Activated B cell treated with CpG ODN at 0.5 μM for 24 hours (primary cell): ENCODE results near the gene CINP. TPM values are rescaled to one million over a fixed set of nuclear protein-coding genes. Genes with fewer than 3 reads are reported as not detected.
"Not testable (repeated sequence)": the region's sequence is repeated elsewhere in the genome, so short reads cannot be mapped to it uniquely, and the experiment has no call there.

Experiments used
- ATAC-seq: fragments of 200-7000 bp; cut with Tn5 transposase; one replicate; pipeline ENCODE4 v1.10.0; 2021; ENCODE audit warnings: low read depth, mild to moderate bottlenecking, moderate library complexity
- CTCF ChIA-PET: fragments of 350-600 bp; sonication (Branson Sonifier 250); formaldehyde crosslinking; loops from one replicate; lab custom pipeline; 2021; ENCODE audit warnings: antibody characterized with exemption; lab: Charles Lee
- POLR2A ChIA-PET: fragments of 350-600 bp; sonication (Branson Sonifier 250); formaldehyde crosslinking; loops from one replicate; lab custom pipeline; 2021; ENCODE audit warnings: antibody characterized with exemption; lab: Charles Lee
- DNase-seq: peaks from one replicate; pipeline ENCODE4 v3.0.0; 2022
- H3K27ac Mint-ChIP-seq: one replicate; pipeline ENCODE4 v1.8.0; 2020; ENCODE audit warnings: mixed read lengths
- H3K27me3 Mint-ChIP-seq: one replicate; pipeline ENCODE4 v1.8.0; 2021; ENCODE audit warnings: mixed read lengths
- H3K36me3 Mint-ChIP-seq: one replicate; pipeline ENCODE4 v1.8.0; 2021; ENCODE audit warnings: low read depth, mixed read lengths
- H3K4me1 Mint-ChIP-seq: one replicate; pipeline ENCODE4 v1.8.0; 2021; ENCODE audit warnings: mixed read lengths
- H3K4me3 Mint-ChIP-seq: one replicate; pipeline ENCODE4 v1.8.0; 2020; ENCODE audit warnings: mild to moderate bottlenecking, mixed read lengths
- H3K9me3 Mint-ChIP-seq: one replicate; pipeline ENCODE4 v1.8.0; 2020; ENCODE audit warnings: mixed read lengths
- intact Hi-C: fragments of 100-400 bp; cut with micrococcal nuclease; formaldehyde crosslinking; loops from one replicate; pipeline ENCODE4 v1.15.1; 2024
- total RNA-seq: library from RNA; stranded (reverse); gene quantifications from 2 replicates; pipeline ENCODE4 v1.2.3, GENCODE V29; 2022
- TF ChIP-seq, protein P1 (sequence below): fragments of 200-600 bp; IDR thresholded peaks from one replicate; pipeline ENCODE4 v1.8.0; 2022; ENCODE audit warnings: antibody characterized with exemption, mild to moderate bottlenecking

CINP gene
- total RNA-seq, 1 donor from 2014 or later = 57.5 TPM

DNA sequence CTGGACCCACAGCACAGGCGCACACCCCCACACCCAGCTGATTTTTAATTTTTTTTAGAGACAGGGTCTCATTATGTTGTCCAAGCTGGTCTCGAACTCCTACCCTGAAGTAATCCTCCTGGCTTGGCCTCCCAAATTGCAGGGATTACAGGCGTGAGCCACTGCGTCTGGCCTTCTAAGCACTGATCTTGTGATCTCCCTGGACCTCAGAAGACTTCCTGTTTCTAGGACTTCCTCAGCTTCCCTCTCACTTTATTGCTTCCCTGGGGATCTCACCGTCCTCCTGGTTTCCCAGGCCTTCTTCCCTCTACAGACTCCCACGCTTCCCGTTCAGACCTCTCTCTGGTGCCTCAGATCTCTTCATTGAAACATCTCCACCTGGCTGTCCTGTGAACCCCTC lies 29.3 kb downstream of the CINP start:
- Mint-ChIP-seq H3K4me3 (no peak overlapping the region), H3K27me3 (no peaks in the 10 kb centered on the region), H3K36me3 (peaks cover 33% of the 10 kb centered on the region), H3K27ac (no peak overlapping the region), H3K9me3 (no peaks in the 10 kb centered on the region), H3K4me1 (no peaks in the 10 kb centered on the region)
- DNase-seq (no peak), ATAC-seq (no peak)
- ChIA-PET POLR2A (no interaction called here), CTCF (interaction anchor here (1.1 kb wide), 1 partner anchor 19 kb away, joined by 3 read pairs; no protein-coding TSS in a partner anchor)
- TF ChIP-seq, protein P1, sequence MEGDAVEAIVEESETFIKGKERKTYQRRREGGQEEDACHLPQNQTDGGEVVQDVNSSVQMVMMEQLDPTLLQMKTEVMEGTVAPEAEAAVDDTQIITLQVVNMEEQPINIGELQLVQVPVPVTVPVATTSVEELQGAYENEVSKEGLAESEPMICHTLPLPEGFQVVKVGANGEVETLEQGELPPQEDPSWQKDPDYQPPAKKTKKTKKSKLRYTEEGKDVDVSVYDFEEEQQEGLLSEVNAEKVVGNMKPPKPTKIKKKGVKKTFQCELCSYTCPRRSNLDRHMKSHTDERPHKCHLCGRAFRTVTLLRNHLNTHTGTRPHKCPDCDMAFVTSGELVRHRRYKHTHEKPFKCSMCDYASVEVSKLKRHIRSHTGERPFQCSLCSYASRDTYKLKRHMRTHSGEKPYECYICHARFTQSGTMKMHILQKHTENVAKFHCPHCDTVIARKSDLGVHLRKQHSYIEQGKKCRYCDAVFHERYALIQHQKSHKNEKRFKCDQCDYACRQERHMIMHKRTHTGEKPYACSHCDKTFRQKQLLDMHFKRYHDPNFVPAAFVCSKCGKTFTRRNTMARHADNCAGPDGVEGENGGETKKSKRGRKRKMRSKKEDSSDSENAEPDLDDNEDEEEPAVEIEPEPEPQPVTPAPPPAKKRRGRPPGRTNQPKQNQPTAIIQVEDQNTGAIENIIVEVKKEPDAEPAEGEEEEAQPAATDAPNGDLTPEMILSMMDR = no peak
- intact Hi-C loops = no loop called here

DNA sequence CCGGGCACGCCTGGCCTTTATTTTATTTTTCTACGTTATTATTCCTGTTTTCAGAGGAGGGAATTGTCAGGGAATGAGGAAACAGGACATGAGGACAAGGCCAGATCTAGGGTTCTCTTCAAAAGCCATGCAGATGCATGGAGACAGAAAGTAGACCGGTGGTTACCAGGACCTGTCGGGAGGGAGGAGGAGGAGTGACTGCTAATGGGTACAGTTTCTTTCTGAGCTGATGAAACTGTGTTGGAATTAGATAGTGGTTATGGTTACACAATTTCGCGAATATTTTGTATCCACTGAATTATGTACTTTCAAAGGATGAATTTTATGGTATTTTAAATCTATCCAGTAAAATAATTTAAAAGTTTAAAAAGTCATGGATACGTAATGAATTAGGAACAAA lies 31.9 kb downstream of the CINP start:
- no peaks in the 10 kb centered on the region for H3K27me3 Mint-ChIP-seq
- intact Hi-C loops = no loop called here
- ATAC-seq = no peak
- no peak for DNase-seq
- CTCF ChIA-PET = no interaction called here
- no peak overlapping the region for H3K4me3 Mint-ChIP-seq
- no peaks in the 10 kb centered on the region for H3K9me3 Mint-ChIP-seq
- H3K36me3 Mint-ChIP-seq = peaks cover 29% of the 10 kb centered on the region
- TF ChIP-seq, protein P1 = no peak
- no peaks in the 10 kb centered on the region for H3K4me1 Mint-ChIP-seq
- POLR2A ChIA-PET = interaction anchor here (0.7 kb wide), 1 partner anchor 202 kb away, joined by 5 read pairs; no protein-coding TSS in a partner anchor
- H3K27ac Mint-ChIP-seq = no peak overlapping the region

DNA sequence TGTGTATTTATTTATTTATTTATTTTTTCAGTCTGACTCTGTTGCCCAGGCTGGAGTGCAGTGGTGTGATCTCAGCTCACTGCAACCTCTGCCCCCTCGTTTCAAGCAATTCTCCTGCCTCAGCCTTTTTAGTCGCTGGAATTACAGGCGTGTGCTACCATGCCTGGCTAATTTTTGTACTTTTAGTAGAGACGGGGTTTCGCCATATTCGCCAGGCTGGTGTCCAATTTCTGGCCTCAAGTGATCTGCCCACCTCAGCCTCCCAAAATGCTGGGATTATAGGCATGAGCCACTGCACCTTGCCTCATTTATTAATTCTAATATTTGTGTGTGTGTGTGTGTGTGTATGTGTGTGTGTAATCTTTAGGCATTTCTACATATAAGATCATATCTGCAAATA lies 33.3 kb downstream of the CINP start:
- POLR2A ChIA-PET, DNase-seq, H3K4me1 Mint-ChIP-seq, ATAC-seq, H3K4me3 Mint-ChIP-seq, H3K9me3 Mint-ChIP-seq, CTCF ChIA-PET, H3K27me3 Mint-ChIP-seq, intact Hi-C loops, H3K27ac Mint-ChIP-seq: not testable (repeated sequence)
- H3K36me3 Mint-ChIP-seq = peaks cover 22% of the 10 kb centered on the region

DNA sequence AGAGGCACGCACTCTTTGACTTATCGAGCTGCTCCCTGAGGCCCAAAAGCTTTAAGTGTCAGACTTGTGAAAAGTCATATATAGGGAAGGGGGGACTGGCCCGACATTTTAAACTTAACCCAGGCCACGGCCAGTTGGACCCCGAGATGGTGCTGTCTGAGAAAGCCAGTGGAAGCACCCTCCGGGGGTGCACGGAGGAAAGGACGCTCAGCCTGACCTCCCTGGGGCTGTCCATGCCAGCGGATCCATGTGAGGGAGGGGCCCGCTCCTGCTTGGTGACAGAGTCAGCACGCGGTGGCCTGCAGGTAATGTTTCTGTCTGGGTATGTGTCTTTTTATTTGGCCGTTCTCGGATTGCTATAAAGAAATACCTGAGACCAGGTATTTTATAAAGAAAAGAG lies 36.1 kb downstream of the CINP start:
- ChIA-PET CTCF (interaction anchor here (1.0 to 1.2 kb wide), 2 partner anchors 10 to 226 kb away, joined by 3 read pairs; no protein-coding TSS in a partner anchor), POLR2A (no interaction called here)
- H3K9me3 Mint-ChIP-seq = no peaks in the 10 kb centered on the region
- no peaks in the 10 kb centered on the region for H3K27me3 Mint-ChIP-seq
- no peak overlapping the region for H3K4me3 Mint-ChIP-seq
- no peak overlapping the region for H3K27ac Mint-ChIP-seq
- peaks cover 5% of the 10 kb centered on the region for H3K4me1 Mint-ChIP-seq
- DNase-seq = no peak
- TF ChIP-seq, protein P1 = no peak
- intact Hi-C loops = no loop called here
- ATAC-seq = no peak
- H3K36me3 Mint-ChIP-seq = peaks cover 14% of the 10 kb centered on the region

DNA sequence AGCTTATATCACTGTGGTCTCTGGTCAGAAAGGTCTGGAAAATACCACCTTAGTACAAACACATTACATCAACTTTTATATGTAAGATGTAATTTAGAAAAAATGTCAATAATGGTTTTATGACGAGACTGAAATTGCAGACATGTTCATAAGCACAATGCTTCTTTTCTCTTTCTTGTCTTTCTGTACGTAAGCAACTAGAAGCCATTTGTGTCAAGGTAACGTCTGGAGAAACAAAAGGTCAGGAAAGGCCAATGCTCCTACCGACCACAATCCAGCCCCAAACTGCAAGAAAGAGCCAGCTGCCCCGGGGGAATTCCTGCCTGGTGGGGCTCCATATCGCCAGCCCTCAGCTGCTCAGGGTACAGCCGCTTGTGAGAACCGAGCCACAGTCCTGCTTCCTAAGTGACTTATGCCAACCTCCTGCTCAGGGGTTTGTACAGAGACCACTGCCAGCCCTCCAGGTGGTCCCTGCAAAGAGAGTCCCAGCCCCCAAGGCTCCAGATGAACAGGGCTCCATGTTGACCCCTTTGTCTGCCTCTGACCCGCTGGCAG lies 36.8 kb downstream of the CINP start:
- TF ChIP-seq, protein P1 = no peak
- no peaks in the 10 kb centered on the region for H3K9me3 Mint-ChIP-seq
- no peak for ATAC-seq
- H3K27me3 Mint-ChIP-seq = no peaks in the 10 kb centered on the region
- H3K27ac Mint-ChIP-seq = no peak overlapping the region
- no peak overlapping the region for H3K4me3 Mint-ChIP-seq
- CTCF ChIA-PET = interaction anchor here (1.0 to 1.2 kb wide), 2 partner anchors 10 to 226 kb away, joined by 3 read pairs; no protein-coding TSS in a partner anchor
- POLR2A ChIA-PET = no interaction called here
- intact Hi-C loops = no loop called here
- H3K4me1 Mint-ChIP-seq = peaks cover 10% of the 10 kb centered on the region
- DNase-seq = no peak
- peaks cover 13% of the 10 kb centered on the region for H3K36me3 Mint-ChIP-seq
